Urothelium cell line (cell line): ENCODE measurements around the gene C7orf33.

ENCODE experiments used
- DNase-seq: peaks from one replicate; pipeline ENCODE4 v3.0.0; 2011; ENCODE audit warnings: low spot score, mixed read lengths
- FAIRE-seq: peaks from 2 replicates; lab custom pipeline; 2011; peaks lifted over from hg19 to GRCh38; lab: Jason Lieb, UNC

Gene C7orf33

DNA sequence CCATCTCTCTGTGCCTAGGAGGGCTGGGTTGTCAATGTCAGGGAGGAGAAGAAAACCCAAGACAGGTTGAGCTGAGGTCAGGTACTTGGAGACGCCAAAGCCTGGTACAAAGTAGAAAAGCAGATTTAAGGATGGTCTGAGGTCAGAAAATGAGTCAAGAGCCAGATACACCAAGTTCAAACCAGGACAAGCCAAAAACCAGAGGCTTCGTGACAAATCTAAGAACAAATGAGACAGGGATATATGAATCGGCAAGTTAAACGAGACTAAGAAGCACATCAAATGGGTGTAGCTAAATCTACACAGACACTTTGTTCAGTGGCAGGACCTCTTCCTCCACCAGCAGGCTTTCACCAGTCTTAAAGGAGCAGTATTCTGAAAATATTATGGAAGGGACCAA lies 34.2 kb downstream of the C7orf33 start:
- FAIRE-seq = no peak
- DNase-seq = no peak

DNA sequence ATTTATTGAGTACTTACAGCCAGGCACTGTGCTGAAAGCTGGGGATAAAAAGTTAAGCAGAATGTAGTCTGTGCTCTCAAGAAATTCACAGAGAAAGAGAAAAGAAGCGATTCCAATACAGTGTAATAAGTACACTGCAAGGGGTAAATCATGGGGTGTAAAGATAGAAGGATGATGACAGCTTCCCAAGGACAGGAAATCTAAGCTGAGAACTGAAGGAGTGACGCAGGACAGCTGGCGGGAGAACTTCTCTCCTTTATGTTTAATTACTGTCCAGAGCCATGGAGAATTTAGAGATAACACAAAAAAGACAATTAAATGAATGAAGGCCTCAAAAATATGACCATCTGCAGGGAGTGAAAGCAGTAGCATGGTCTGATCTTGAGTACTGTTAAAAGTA lies 34.8 kb downstream of the C7orf33 start:
- no peak for DNase-seq
- FAIRE-seq = no peak

- no peak for DNase-seq
- no peak for FAIRE-seq
Observed at GRCh38 chr7:148626828-148627227, 36.3 kb downstream of the C7orf33 start.

- FAIRE-seq (no peak), DNase-seq (no peak)
Observed at GRCh38 chr7:148628011-148628410, 37.4 kb downstream of the C7orf33 start.

DNA sequence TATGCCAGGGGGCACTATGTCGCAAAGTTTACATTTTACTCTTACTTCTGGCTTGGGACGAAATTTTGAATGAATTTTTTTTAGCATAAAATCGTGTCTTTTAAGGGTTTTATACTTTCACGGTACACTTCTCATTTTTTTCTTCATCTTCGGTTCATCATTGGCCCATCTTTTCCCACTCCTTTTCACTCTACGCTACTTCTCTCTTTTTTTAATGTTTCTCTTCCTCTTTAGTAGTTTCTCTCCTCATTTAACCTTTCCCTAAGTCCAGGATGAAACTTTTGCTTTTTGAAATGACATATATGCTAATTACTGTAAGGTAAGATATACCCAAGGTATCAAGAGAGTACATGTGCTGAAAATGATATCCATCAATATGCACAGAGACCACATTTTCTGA lies 39.5 kb downstream of the C7orf33 start:
- DNase-seq = no peak
- FAIRE-seq = no peak

- DNase-seq = peak; percentile 22
- no peak for FAIRE-seq
Observed at GRCh38 chr7:148633761-148634160, 43.2 kb downstream of the C7orf33 start.

- FAIRE-seq = no peak
- DNase-seq = no peak
Observed at GRCh38 chr7:148637094-148637493, 46.5 kb downstream of the C7orf33 start.

DNA sequence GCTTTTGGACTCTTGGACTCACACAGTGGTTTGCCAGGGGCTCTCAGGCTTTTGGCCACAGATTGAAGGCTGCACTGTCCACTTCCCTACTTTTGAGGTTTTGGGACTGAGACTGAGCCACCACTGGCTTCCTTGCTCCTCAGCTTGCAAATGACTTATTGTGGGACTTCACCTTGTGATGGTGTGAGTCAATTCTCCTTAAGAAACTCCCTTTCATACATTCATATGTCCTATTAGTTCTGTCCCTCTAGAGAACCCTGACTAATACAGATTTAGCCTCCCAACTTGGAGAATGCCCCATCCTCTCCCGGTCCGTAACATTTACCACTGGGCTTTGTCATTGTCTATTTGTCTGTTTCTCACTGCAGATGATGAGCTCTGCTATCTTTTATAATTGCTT lies 55.3 kb downstream of the C7orf33 start:
- no peak for DNase-seq
- FAIRE-seq = no peak

- FAIRE-seq = no peak
- DNase-seq = peak; percentile 12
Observed at GRCh38 chr7:148650232-148650858, 59.8 kb downstream of the C7orf33 start.

DNA sequence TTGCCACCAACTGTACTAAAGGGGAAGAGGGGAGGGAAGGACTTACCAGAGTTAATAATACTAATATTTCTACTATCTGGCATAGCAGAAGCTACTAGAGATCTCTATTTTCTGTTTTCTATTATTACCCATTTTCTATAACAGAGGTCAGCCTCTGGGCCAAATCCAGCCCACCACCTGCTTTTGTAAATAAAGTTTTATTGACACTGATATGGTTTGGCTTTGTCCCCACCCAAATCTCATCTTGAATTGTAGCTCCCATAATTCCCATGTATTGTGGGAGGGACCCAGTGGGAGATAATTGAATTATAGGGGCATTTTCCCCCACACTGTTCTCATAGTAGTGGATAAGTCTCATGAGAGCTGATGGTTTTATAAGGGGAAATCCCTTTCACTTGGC lies 62.2 kb downstream of the C7orf33 start:
- no peak for DNase-seq
- FAIRE-seq = no peak

DNA sequence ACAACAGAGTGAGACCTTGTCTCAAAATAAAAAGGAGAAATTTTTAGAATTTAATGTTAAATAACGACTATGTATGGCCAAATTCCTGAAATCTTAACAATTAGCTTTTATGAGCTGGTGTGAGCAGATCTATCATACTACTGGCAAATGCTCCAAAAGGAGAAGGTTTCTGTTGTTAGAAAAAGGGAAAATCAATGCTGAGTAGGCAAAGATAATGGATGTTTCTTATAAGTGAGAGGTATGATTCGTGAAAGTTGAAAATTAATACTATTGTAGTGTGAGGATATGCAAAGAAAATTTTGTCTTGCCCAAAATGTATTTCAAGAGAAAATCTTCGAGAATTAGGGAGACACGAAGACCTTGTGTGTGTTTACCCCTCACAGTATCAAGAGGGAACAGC lies 67.4 kb downstream of the C7orf33 start:
- FAIRE-seq = no peak
- DNase-seq = no peak

DNA sequence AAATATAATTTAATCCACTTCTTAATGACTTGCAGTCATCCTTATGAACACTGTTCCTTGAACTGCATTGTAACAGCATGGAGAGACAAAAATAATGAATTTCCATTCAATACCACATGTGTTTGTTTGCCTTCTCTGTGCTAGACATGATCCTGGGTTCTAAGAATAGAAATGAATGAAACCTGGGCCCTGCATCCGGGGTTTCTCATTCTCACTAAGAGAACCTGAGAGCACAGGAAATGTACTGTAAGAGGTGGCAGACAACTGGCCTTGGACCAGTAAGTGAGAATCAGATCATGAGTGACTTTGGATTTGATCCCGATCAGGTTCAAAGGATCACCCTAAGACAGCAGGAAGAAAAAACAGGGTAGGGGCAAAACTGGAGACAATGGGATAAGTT lies 70.9 kb downstream of the C7orf33 start:
- no peak for DNase-seq
- FAIRE-seq = no peak

- FAIRE-seq = no peak
- peak; percentile 2 for DNase-seq
Observed at GRCh38 chr7:148662646-148663045, 72.1 kb downstream of the C7orf33 start.

DNA sequence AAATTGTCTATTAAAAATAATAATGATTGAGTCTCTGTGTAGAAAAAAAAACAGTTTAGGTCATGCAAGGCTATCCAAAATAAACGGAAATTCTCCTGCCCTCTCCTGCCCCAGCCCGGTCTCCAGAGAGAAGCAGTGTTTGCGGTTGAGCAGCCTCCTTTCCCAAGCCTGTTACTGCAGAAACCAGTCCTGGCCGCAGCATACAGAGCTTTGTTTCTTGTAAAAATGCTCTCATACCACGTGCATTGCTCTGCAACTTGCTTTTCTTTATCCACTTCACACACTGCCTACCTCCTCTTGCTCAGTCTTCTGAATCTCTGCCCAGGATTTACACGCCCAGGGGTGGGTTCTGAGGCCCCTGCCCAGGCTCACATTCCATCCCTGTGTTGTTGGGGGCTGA lies 73.8 kb downstream of the C7orf33 start:
- no peak for FAIRE-seq
- DNase-seq = no peak

DNA sequence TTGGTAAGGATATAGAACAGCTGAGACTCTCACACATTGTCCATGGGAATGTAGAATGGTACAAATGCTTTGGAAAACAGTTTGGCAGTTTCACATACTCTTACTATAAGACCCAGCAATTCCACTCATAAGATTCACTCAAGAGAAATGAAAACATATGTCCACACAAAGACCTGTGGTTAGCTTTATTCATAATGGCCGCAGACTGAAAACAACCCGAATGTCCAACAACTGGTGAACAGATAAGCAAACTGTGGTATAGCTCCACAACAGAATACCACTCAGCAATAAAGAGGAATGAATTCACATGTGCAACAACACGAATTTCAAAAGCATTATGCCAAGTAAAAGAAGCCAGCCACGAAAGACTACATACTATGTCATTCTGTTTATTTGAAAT lies 74.7 kb downstream of the C7orf33 start:
- no peak for DNase-seq
- no peak for FAIRE-seq
